NCI-H146 (cell line): ENCODE data around the gene USB1.

Experiments
- DNase-seq: peaks from one replicate; lab custom pipeline; 2025; lab: John Stamatoyannopoulos, UW

The USB1 gene

DNA sequence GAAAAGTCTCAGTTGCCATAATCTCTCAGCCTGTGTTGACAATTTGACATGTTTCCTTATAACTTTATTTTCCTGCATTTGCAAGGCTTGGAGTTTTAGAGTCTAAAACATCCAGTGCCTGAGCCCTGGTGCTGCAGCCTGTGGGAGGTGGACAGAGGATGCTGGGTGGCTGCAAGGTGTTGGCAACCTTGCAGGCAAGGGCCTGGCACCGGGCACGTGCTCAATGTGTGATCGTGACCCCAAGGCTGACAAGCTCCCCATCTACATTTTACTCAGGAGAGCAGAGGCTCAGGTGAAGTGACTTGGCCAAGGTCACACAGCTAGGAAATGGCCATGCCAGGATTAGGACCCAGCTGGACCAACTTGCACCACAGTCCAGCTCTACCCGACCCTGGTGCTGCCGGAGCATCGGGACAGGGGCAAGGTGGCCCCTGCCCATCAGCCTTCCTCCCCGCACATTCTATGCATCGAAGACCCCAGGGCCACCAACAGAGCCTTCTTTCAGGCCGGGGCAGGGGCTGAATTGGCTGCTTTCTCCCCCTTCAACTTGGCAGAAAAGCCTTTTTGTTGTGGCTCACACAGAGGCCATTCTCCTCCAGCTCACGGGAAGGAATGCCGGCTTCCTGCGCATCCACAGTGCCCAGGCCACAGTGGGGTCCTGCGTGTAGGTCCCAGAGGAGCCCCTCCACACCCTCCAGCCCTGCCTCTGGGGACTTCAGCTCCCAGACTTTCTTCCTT lies 47.5 kb downstream of the USB1 start:
- no peak for DNase-seq

DNA sequence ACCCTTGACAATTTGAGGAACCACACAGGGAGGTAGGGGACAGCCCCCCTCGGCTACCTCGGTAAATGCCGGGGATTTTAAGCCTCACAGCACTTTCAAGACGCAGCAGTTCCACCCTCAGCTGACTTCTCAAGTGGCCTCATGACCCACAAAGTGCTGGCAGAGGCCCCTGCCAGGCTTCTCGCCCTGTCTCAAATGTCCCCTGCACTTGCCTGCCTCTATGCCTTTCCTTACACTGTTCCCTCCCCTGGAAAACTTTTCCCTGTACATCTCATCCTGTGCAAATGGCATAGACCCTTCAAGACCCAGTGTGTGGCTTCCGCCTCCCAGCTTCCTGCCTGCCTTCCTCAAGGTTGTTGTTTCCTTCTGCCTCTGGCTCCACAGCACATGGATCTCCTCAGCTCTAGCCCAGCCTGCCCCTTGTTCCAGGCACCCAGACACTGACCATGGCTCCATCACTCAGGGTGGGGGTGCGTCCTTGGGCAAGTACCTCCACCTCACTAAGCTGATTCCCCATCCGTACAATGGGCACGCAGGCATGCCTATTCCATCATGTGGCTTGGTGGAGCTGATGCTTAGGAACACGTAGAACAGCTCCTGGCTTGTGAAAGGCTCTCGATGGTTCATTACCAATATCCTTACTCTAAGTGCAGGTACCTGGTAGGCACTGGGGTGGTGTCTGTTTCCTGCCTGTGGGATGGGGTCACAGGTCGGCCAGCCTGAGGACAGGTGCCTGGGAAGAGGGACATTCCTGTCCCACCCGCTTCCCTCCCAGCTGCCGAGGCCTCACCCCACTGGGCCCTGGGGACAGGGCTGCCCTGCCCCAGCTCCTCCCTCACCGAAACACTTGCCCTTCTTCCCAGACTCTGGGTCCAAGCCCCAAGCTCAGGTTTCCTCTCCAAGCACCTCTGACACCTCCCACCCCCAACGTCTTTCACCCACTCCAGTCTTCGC lies 48.3 kb downstream of the USB1 start:
- DNase-seq: no peak

DNA sequence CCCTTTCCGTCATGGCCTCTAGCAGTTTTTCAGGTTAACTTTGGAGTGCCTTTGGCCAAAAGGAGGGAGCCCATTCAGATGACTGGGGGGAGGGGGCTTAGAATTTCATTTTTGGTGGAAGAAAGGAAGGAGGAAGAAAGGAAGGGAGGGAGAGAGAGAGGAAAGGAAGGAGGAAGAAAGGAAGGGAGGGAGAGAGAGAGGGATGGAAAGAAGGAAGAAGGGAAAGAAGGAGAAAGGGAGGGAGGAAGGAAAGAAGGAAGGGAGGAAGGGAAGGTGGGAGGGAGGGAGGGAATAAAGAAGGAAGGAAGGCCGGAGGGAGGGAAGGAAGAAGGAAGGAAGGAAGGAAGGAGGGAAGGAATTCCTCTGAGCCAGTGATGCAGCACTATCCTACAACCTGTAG lies 50.1 kb downstream of the USB1 start:
- DNase-seq: no peak

DNA sequence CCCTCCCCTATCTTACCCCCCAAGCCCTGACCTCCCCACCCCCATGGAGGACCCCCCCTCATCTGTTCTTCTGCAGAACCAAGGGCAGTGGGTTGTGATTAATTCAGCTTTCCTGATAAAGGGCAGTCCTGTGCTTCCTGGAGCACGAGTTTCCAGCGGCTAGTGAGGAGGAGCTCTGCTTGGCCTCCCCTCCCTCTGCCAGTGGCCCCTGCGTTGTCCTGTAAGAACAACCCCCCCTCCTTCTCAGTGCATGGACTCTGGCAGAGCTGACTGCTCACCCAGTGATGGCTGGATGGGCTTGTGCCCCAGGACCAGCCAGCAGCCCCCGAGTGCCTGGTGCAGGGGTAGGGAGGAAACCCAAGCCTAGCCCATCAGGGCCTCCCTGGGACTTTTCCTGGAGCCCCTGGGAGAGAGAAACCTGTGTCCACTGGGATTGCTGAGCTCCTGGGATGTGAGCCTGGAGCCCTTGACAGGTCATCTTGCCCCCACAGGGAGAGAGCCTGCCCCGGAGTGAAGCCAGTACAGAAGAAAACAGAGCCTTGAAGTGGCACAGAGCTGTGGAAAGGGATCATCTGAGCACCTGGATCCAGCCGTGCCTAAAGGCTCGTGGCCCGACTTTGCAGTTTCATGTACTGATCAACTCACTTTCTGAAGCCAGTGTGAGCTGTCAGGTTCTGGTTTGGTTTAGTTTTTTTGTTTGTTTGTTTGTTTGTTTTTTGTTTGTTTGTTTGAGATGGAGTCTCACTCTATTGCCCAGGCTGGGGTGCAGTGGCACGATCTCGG lies 50.8 kb downstream of the USB1 start:
- no peak for DNase-seq

DNA sequence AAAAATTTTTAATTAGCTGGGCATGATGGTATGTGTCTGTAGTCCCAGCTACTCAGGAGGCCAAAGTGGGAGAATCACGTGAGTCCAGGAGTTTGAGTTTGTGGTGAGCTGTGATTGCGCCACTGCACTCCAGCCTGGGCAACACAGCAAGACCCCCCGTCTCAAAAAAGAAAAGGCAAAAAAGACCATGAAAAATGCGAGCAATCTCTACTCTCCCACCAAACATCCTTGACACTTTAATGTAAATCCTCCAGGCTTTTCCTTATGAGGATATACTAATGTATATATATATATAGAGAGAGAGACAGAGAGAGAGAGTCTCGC lies 52.4 kb downstream of the USB1 start:
- no peak for DNase-seq

DNA sequence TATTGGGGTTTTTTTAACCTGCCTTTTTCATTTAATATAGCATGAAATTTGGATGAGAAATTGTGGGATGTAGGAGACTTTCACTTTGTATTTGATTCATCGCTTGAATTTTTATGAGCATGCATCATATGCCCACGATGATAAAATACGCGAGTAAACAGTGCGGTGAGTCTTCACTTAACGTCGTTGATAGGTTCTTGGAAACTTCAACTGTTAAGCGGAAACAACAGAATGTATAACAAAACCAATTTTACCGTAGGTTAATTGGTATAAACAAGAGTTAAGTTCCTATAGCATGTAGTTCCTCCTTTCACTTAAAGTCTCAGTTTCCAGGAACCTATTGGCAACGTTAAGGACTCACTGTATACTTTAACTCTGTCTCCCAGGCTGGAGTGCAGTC lies 53.1 kb downstream of the USB1 start:
- DNase-seq: no peak

DNA sequence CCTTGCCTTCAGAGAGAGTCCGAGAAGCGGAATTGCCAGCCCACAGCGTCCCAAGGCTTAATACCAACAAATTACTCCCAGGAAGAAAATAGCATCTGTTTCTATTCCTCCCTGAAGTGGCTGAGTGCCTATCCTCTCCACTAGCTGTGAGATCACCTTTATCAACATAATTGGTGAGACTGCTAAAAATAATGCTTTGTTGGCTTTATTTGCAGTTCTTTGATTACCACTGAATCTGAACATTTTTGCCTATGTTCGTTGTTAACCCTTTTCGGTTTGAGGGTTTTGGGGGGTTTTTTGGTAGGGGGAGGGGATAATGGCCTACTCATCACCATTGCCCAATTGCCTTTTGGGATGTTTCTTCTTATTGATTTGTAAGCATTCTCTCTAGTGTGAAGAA lies 55.4 kb downstream of the USB1 start:
- no peak for DNase-seq

DNA sequence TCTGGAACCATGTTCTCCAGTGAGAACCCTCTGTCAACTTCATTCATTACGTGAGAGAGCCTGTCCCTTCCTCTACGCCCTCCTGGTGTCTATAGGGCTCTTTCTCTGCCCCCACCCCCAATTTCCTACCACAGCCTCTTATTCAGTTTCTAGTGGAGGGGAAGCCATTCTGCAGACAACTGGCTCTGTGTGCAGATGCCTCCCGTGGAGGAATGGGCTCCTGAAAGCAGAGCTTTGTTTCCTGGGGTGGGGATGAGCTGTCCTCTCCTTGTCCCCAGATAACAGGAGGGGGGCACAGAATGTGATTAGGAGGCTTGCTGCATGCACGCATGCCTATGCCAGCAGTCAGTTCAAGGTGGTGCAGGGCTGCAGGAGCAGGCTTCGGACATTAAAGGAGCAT lies 55.9 kb downstream of the USB1 start:
- no peak for DNase-seq

DNA sequence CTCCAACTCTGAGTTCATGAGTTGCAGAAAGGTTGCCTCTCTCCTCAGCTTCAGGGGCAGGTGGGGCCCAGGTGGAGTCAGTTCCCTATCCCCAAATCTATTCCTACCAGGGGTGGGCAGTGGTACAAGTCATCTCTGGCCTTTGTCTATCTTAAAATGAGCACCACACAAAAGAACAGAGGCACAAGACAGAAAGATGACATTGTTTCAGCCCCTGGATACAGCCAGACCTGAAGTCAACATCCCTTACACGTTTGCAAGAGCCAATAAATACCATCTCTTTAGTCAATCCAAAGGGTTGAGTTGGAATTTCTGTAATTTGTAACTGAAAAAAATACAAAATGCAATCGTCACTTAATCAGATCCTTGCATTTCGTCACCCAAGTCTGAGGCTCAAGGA lies 56.6 kb downstream of the USB1 start:
- no peak for DNase-seq

DNA sequence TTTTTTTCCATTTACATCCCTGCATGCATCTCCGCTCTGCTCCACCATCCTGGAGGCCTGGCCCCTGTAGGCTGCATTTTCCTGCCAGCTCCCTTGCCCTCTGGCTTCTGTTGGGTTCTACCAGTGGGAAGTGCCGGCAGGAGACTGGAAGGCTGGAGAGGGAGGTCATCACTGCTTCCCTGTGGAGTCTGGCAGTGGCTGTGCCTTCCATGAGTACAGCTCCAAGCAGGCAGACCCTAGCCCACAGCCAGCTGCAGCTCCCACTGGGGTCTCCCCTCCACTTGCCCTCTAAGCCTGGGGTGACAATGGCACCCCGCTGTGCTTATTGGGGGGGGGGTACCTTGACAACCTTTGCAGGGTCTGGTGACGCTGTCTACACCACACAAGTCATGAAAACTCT lies 61.6 kb downstream of the USB1 start:
- DNase-seq: no peak

DNA sequence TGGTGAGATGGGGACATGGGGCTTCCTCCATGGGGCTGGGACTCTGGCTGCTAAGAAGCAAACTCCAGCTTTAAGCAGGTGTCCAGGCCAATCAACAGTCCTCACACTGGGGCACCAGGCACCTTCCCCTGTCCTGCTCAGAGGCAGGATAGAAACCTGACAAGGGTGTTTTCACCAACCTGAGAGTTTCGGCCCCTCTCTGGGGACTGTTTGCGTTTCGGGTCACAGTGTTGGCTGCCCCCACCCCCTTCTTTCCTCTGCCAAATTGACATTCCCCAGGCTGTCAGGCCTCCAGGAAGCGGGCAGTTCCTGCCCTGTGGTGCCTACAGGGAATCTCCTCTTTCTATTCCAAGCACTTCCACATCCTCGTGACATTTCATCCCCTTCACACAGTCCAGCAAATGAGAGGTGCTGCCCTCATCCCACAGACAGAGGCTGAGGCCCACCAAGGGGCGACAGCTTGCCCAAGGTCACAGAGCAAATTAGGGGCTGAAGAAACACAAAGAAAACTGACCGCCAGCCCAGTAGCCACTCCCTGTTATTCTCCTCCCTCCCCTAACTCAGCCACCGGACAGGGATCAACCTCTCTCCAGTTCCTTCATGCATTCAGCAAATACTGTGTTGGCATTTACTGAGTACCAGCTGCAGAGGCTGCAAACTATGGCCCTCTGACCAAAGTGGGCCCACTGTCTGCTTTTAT lies 62.3 kb downstream of the USB1 start:
- DNase-seq: no peak

DNA sequence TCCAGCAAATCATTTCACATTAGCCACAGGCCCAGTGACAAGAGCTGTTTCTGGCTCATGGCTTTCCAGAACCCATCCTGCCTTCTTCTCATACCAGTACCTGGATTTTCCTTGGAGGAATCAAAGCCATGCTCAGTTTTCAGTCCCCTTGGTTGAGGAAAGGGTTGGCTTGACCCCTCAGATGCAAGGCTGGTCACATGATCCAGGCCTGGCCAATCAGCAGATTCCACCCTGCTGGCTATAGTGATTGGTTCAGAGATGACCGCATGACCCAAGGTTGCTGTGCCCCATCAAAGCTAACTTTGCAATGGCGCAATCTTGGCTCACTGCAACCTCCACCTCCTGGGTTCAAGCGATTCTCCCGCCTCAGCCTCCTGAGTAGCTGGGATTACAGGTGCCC lies 69.4 kb downstream of the USB1 start:
- DNase-seq: no peak
